Measurements from ENCODE around the gene ERMAP. TPM values are rescaled to one million over a fixed set of nuclear protein-coding genes. Genes with fewer than 3 reads are reported as not detected.
"Not testable (repeated sequence)": the region's sequence is repeated elsewhere in the genome, so short reads cannot be mapped to it uniquely, and the experiment has no call there.

ERMAP gene
- total and polyA plus RNA-seq, 10 donors, result 3.0 to 19.3 (median 13.1) TPM

DNA sequence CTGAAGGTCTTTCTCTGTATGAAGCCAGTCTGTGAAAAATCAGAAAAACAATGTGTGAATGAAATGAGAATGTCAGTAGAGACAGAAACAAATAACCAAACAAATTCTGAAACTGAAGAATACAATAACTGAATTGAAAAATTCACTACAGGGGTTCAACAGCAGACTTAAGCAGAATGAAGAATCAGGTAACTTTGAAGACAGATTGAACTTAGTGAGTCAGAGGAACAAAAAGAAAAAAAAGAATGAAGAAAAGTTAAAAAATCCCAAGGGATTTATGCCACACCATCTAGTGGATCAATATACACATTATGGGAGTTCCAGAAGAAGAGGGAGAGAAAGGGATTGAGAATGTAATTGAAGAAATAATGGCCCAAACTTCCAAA, 44.1 kb downstream of the ERMAP start:
- intact Hi-C loops (cut with DNase I; ENCODE audit: low total_unique reads), result no loop called here
- DNase-seq, result no peak
- Histone ChIP-seq H3K4me3 (no peak overlapping the region), H3K9me3 (peaks cover 0 to 20% (median 0%) of the 10 kb centered on the region in 8 donors), H3K27me3 (replicated peaks in 1 of 7) (peaks cover 0 to 28% (median 0%) of the 10 kb centered on the region in 7 donors), H3K4me1 (no peaks in the 10 kb centered on the region), H3K27ac (no peak overlapping the region), H3K36me3 (no peaks in the 10 kb centered on the region)
- TF ChIP-seq POLR2AphosphoS5 (IDR thresholded peaks at IDR 0.05) (no peak), CTCF (IDR thresholded peaks at IDR 0.05 in 8 of 11, conservative IDR thresholded peaks at IDR 0.05 in 3 of 11) (no peak), POLR2A (IDR thresholded peaks at IDR 0.05) (no peak)

DNA sequence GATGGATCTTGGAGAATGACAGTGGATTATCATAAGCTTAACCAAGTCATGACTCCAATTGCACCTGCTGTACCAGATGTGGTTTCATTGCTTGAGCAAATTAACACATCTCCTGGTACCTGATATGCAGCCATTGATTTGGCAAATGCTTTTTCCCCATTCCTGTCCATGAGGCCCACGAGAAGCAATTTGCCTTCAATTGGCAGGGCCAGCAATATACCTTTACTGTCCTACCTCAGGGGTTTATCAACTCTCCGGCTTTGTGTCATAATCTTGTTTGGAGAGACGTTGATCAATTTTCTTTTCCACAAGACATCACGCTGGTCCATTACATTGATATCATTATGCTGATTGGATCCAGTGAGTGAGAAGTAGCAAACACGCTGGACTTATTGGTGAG, 49.6 kb downstream of the ERMAP start:
- WGBS, 5 donors, result 82 to 94% (median 85%) methylated on average over 5 of the region's 5 CpGs
- TF ChIP-seq POLR2AphosphoS5 (IDR thresholded peaks at IDR 0.05) (no peak), POLR2A (IDR thresholded peaks at IDR 0.05) (no peak), CTCF (IDR thresholded peaks at IDR 0.05 in 8 of 11, conservative IDR thresholded peaks at IDR 0.05 in 3 of 11) (no peak)
- Histone ChIP-seq H3K27me3 (replicated peaks in 1 of 7) (peaks cover 0 to 13% (median 0%) of the 10 kb centered on the region in 7 donors), H3K27ac (no peak overlapping the region), H3K36me3 (no peaks in the 10 kb centered on the region), H3K9me3 (peaks cover 0 to 4% (median 0%) of the 10 kb centered on the region in 8 donors), H3K4me1 (no peaks in the 10 kb centered on the region), H3K4me3 (no peak overlapping the region)
- intact Hi-C loops (cut with DNase I; ENCODE audit: low total_unique reads), result no loop called here
- DNase-seq, result no peak

- 82 to 100% (median 92%) methylated on average over 4 of the region's 4 CpGs for WGBS, 5 donors
- H3K36me3 ChIP-seq; H3K27ac ChIP-seq; DNase-seq; H3K4me1 ChIP-seq; H3K4me3 ChIP-seq; H3K27me3 ChIP-seq (replicated peaks in 1 of 7); intact Hi-C loops (cut with DNase I; ENCODE audit: low total_unique reads): not testable (repeated sequence)
- peaks cover 0 to 12% (median 3%) of the 10 kb centered on the region in 8 donors for H3K9me3 ChIP-seq
These were observed 51.5 kb downstream of the ERMAP start for GRCh38 chr1:42868466-42868865.

DNA sequence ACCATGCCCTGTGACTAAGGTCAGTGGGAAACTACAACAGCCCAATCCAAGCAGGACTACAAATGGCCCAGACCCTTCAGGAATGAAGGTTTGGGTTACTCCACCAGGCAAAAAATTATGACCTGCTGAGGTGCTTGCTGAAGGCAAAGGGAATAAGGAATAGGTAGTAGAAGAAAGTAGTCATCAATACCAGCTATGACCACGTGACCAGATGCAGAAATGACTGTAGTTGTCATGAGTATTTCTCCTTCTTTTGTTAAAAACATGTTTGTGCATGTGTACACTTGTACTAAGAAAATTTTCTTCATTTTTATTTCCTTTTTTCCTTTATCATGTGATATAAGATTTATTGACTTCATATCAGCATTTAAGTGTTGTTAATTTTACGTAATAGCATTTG, 52.3 kb downstream of the ERMAP start:
- H3K36me3 ChIP-seq; DNase-seq; H3K27ac ChIP-seq; H3K27me3 ChIP-seq (replicated peaks in 1 of 7); H3K4me3 ChIP-seq; H3K4me1 ChIP-seq; intact Hi-C loops (cut with DNase I; ENCODE audit: low total_unique reads): not testable (repeated sequence)
- 67 to 78% (median 72%) methylated on average over 2 of the region's 2 CpGs for WGBS, 5 donors
- H3K9me3 ChIP-seq, result peaks cover 0 to 16% (median 5%) of the 10 kb centered on the region in 8 donors

DNA sequence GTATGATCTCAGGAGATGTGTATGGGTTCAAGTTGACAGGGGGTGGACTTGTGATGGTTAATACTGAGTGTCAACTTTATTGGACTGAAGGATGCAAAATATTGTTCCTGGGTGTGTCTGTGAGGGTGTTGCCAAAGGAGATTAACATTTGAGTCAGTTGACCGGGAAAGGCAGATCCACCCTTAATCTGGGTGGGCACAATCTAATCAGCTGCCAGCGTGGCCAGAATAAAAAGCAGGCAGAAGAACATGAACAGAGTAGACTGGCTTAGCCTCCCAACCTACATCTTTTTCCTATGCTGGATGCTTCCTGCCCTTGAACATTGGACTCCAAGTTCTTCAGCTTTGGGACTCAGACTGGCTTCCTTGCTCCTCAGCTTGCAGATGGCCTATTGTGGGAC, 52.8 kb downstream of the ERMAP start:
- 84 to 98% (median 89%) methylated on average over 2 of the region's 2 CpGs for WGBS, 5 donors
- H3K4me3 ChIP-seq; DNase-seq; H3K27me3 ChIP-seq (replicated peaks in 1 of 7); intact Hi-C loops (cut with DNase I; ENCODE audit: low total_unique reads); H3K36me3 ChIP-seq; H3K4me1 ChIP-seq; H3K27ac ChIP-seq: not testable (repeated sequence)
- peaks cover 0 to 16% (median 5%) of the 10 kb centered on the region in 8 donors for H3K9me3 ChIP-seq

GRCh38 chr1:42873108-42873507, 56.2 kb downstream of the ERMAP start:
- H3K27ac ChIP-seq; H3K4me3 ChIP-seq; H3K27me3 ChIP-seq (replicated peaks in 1 of 7); intact Hi-C loops (cut with DNase I; ENCODE audit: low total_unique reads); H3K4me1 ChIP-seq; DNase-seq; H3K36me3 ChIP-seq: not testable (repeated sequence)
- H3K9me3 ChIP-seq, result peaks cover 0 to 16% (median 5%) of the 10 kb centered on the region in 8 donors
